Lower leg skin (tissue), 4 donors: Measurements from ENCODE around the gene MC1R. TPM values are rescaled to one million over a fixed set of nuclear protein-coding genes. Genes with fewer than 3 reads are reported as not detected.
"Not testable (repeated sequence)": the region's sequence is repeated elsewhere in the genome, so short reads cannot be mapped to it uniquely, and the experiment has no call there.

Source experiments
- DNase-seq, 2 donors: peaks; one replicate each; pipeline ENCODE4 v3.0.0-alpha.2; 2019; ENCODE audit warnings: low spot score in 2 of 2
- H3K4me3 ChIP-seq: fragments of 200-600 bp; sonication (generic); 2 replicates; pipeline ENCODE4 v1.5.1; 2017; ENCODE audit warnings: mild to moderate bottlenecking, low read depth; ENCODE audit not compliant: poor library complexity, severe bottlenecking
- CTCF ChIP-seq, 3 donors: fragments of 450-650 bp; IDR thresholded peaks; one replicate each; pipeline ENCODE4 v1.5.1; 2016; ENCODE audit warnings: antibody characterized with exemption in 3 of 3, mild to moderate bottlenecking in 3 of 3, moderate library complexity in 2 of 3
- POLR2A ChIP-seq, 2 donors: fragments of 450-650 bp; IDR thresholded peaks; one replicate each; pipeline ENCODE4 v1.6.1; 2016 to 2017; ENCODE audit warnings: antibody characterized with exemption in 2 of 2, mild to moderate bottlenecking in 1 of 2, moderate library complexity in 1 of 2
- WGBS, 2 donors: methylation state at CpG; one replicate each; pipeline ENCODE4 v1.1.5; 2018; 5-methylcytosine and 5-hydroxymethylcytosine counted together
- intact Hi-C: fragments of 100-400 bp; cut with DNase I; formaldehyde crosslinking; loops from one replicate; pipeline ENCODE4 v1.15.0; 2023; ENCODE audit warnings: low total_unique reads
- total RNA-seq, 4 donors: library from RNA; depleted of rRNA; stranded (reverse); fragments of >200 nt; gene quantifications; one replicate each; pipeline ENCODE4 v1.1.0, GENCODE V29; 2016

The MC1R gene
- total RNA-seq, 4 donors from 2014 or later = 3.4 to 6.5 (median 4.5) TPM

GRCh38 chr16:89965447-89966225, 47.0 kb downstream of the MC1R start:
- TF ChIP-seq POLR2A (IDR thresholded peaks at IDR 0.05) = no peak
- TF ChIP-seq CTCF (IDR thresholded peaks at IDR 0.05) = no peak
- WGBS, 2 donors = 79 to 83% methylated on average over 27 to 30 of the region's 30 CpGs
- DNase-seq = no peak
- H3K4me3 ChIP-seq = no peak overlapping the region
- intact Hi-C loops = no loop called here

- 77 to 78% methylated on average over 8 to 9 of the region's 9 CpGs for WGBS, 2 donors
- intact Hi-C loops = no loop called here
- H3K4me3 ChIP-seq = no peak overlapping the region
- no peak for DNase-seq
- TF ChIP-seq POLR2A (IDR thresholded peaks at IDR 0.05) (no peak), CTCF (IDR thresholded peaks at IDR 0.05) (no peak)
Measured at GRCh38 chr16:89966756-89967155, 48.1 kb downstream of the MC1R start.

GRCh38 chr16:89967436-89967835, 48.8 kb downstream of the MC1R start:
- WGBS, 2 donors = 81 to 85% methylated on average over 5 of the region's 5 CpGs
- H3K4me3 ChIP-seq, intact Hi-C loops, DNase-seq: not testable (repeated sequence)

- intact Hi-C loops, H3K4me3 ChIP-seq, DNase-seq: not testable (repeated sequence)
- WGBS, 2 donors = 85 to 86% methylated on average over 11 of the region's 11 CpGs
Measured at GRCh38 chr16:89968074-89968473, 49.4 kb downstream of the MC1R start.

DNA sequence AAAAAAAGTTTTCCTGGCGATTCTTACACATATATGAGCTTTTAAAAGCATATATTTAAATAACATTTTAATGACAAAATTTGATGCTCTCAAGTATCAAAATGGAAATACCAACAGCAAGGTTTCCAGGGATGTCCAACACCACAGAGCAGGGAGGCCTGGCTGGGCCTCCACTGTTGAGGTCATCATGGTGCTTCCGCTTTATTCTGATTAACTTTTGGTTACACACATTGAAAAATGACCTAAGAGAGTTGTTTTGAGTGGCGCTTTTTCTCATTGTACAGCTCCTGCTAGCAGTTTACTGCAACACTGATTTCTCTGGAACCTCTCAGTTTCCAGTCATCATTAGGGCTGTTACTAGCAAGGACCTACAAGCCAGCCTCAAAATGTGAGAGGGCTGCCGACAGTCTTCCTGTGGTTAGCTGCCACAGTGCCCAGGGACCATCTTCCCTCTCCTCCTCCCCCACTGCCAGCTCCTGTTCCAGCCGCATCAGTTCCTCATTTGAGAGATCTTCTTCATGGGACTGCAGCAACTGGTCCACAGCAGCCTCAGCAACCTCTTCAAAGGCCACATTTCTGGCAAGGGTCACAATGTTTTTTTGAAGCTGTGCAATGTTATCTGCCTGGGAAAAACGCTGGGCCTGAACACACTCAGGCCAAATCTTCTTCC, 51.2 kb downstream of the MC1R start:
- TF ChIP-seq CTCF (IDR thresholded peaks at IDR 0.05) = no peak
- no peak for TF ChIP-seq POLR2A (IDR thresholded peaks at IDR 0.05)
- DNase-seq = no peak
- H3K4me3 ChIP-seq = no peak overlapping the region
- intact Hi-C loops = no loop called here
- WGBS, 2 donors = 90 to 96% methylated on average over 6 of the region's 6 CpGs

Other genes starting within 250 kb of the MC1R start
- gene CDK10, start 232.2 kb upstream of the MC1R start, total RNA-seq = 10 to 100 TPM; 34.6 to 69.1 (median 40.9) TPM
- 10 to 100 TPM; 18.3 to 34.6 (median 28.4) TPM for gene SPATA2L, start 217.2 kb upstream of the MC1R start, total RNA-seq
- gene VPS9D1, start 198.0 kb upstream of the MC1R start, total RNA-seq = 1 to 10 TPM; 5.8 to 9.8 (median 7.0) TPM
- gene ZNF276, start 197.3 kb upstream of the MC1R start, total RNA-seq = 10 to 100 TPM; 44.7 to 62.0 (median 52.8) TPM
- 1 to 10 TPM; 2.0 to 5.6 (median 3.8) TPM for gene FANCA, start 102.2 kb upstream of the MC1R start, total RNA-seq
- gene SPIRE2, start 90.4 kb upstream of the MC1R start, total RNA-seq = 1 to 10 TPM; 2.0 to 5.9 (median 3.9) TPM
- 100 to 1,000 TPM; 132 to 197 (median 147) TPM for gene TCF25, start 45.3 kb upstream of the MC1R start, total RNA-seq
- gene TUBB3, start 4.5 kb downstream of the MC1R start, total RNA-seq = 1 to 10 TPM; 1.9 to 7.4 (median 3.9) TPM
- 10 to 100 TPM; 73.6 to 86.0 (median 83.7) TPM for gene DEF8, start 29.9 kb downstream of the MC1R start, total RNA-seq
- 1 to 10 TPM; 2.3 to 8.8 (median 7.3) TPM for gene DBNDD1, start 100.6 kb downstream of the MC1R start, total RNA-seq
- not detected for gene PRDM7, start 158.5 kb downstream of the MC1R start, total RNA-seq